SK-N-MC (cell line): Measurements from ENCODE around the gene INPP5B.
"Not testable (repeated sequence)": the region's sequence is repeated elsewhere in the genome, so short reads cannot be mapped to it uniquely, and the experiment has no call there.

Source experiments
- EZH2 ChIP-seq: fragments of 200-600 bp; sonication (generic); IDR thresholded peaks from one replicate; pipeline ENCODE4 v1.6.1; 2017; ENCODE audit warnings: antibody characterized with exemption
- POLR2AphosphoS5 ChIP-seq: IDR thresholded peaks from 2 replicates; pipeline ENCODE4 v1.6.1; 2012; ENCODE audit warnings: mild to moderate bottlenecking, low read depth, low read length, borderline replicate concordance

GRCh38 chr1:37936760-37937159 lies 10.1 kb downstream of the INPP5B start:
- not testable (repeated sequence) for TF ChIP-seq POLR2AphosphoS5, EZH2
